ENCODE data around the gene PYGM.

- TF ChIP-seq REST (IDR thresholded peaks at IDR 0.05; ENCODE audit: unreplicated experiment) (no peak), CTCF (conservative IDR thresholded peaks at IDR 0.05; ENCODE audit: low read depth in 2 of 2) (no peak), ZNF462 (CRISPR knock-in tag; IDR thresholded peaks at IDR 0.05) (no peak), POLR2AphosphoS5 (IDR thresholded peaks at IDR 0.05; ENCODE audit: low read depth) (no peak)
Measured at GRCh38 chr11:64747961-64748665, 11.7 kb downstream of the PYGM start.

Data from GM23338 (cell line).